K562 (cell line): ENCODE results near the gene ACSM6. TPM values are rescaled to one million over a fixed set of nuclear protein-coding genes. Genes with fewer than 3 reads are reported as not detected.

Experiments used
- ATAC-seq: fragments of 200-7000 bp; cut with Tn5 transposase; 3 replicates; pipeline ENCODE4 v1.9.1; 2020; ENCODE audit warnings: moderate library complexity
- BruUV-seq: library from RNA; stranded (reverse); fragments of 400-500 nt; replicated peaks from 2 replicates; lab custom pipeline; 2021; lab: Mats Ljungman, UMichigan
- CTCF ChIA-PET: fragments of 300-600 bp; formaldehyde crosslinking; extraction: SDS; loops from one replicate; lab custom pipeline; 2021; ENCODE audit warnings: low intra/inter-chr PET ratio; lab: Yijun Ruan, JAX
- POLR2A ChIA-PET: fragments of 300-600, 350-650 bp; sonication (Branson Sonifier 250); formaldehyde crosslinking; extraction: SDS; loops from one replicate; lab custom pipeline; 2021; ENCODE audit warnings: antibody characterized with exemption, inconsistent platforms; lab: Yijun Ruan, JAX
- DNase-seq, 4 experiments: peaks; one replicate each; pipeline versions ENCODE4 v3.0.0 to v3.0.0-alpha.2; 2011 to 2018; ENCODE audit warnings: low spot score in 3 of 4, mixed read lengths in 3 of 4; ENCODE audit errors: extremely low read depth in 1 of 4
- FAIRE-seq: peaks from 2 replicates; lab custom pipeline; 2011; peaks lifted over from hg19 to GRCh38; lab: Jason Lieb, UNC
- H2AFZ ChIP-seq: 2 replicates; pipeline ENCODE4 v1.6.0; 2011; ENCODE audit warnings: low read depth, low read length, control low read depth, inconsistent platforms
- H3K27ac ChIP-seq: fragments of 200-600 bp; 3 replicates; pipeline ENCODE4 v1.8.0; 2011; ENCODE audit warnings: low read depth, mild to moderate bottlenecking, control low read depth, inconsistent platforms, low read length, moderate library complexity, mixed read lengths; ENCODE audit errors: extremely low read depth
- H3K27me3 ChIP-seq, 2 experiments: fragments of 300-600 bp in 1 of 2; 2 replicates in 1 of 2; 3 replicates in 1 of 2; pipeline versions ENCODE4 v1.6.0 to v1.8.0; 2011; ENCODE audit warnings: inconsistent platforms in 2 of 2, low read length in 2 of 2, mild to moderate bottlenecking in 1 of 2, mixed read lengths in 1 of 2, moderate library complexity in 1 of 2; ENCODE audit not compliant: control insufficient read depth in 2 of 2, insufficient read depth in 2 of 2
- H3K36me3 ChIP-seq: fragments of 300-600 bp; 3 replicates; pipeline ENCODE4 v1.8.0; 2011; ENCODE audit warnings: mild to moderate bottlenecking, low read length, inconsistent platforms; ENCODE audit not compliant: control insufficient read depth, insufficient read depth
- H3K4me1 ChIP-seq, 2 experiments: fragments of 200-600 bp in 1 of 2; replicated peaks in 1 of 2; 2 replicates in 1 of 2; 3 replicates in 1 of 2; pipeline versions ENCODE4 v1.5.1 to v1.8.0; 2011; ENCODE audit warnings: inconsistent platforms in 2 of 2, low read length in 2 of 2, mild to moderate bottlenecking in 1 of 2, mixed read lengths in 1 of 2, moderate library complexity in 1 of 2; ENCODE audit not compliant: control insufficient read depth in 2 of 2, insufficient read depth in 2 of 2
- H3K4me2 ChIP-seq: 2 replicates; pipeline ENCODE4 v1.6.1; 2011; ENCODE audit warnings: low read length, control low read depth, inconsistent platforms, mixed read lengths; ENCODE audit not compliant: insufficient read depth
- H3K4me3 ChIP-seq: fragments of 200-600 bp; sonication (generic), shearing (Covaris generic); 2 replicates; pipeline ENCODE4 v1.5.1; 2016; ENCODE audit warnings: control low read depth, inconsistent platforms
- H3K79me2 ChIP-seq: fragments of 200-600 bp; 3 replicates; pipeline ENCODE4 v1.8.0; 2011; ENCODE audit warnings: low read length, inconsistent platforms; ENCODE audit not compliant: control insufficient read depth, insufficient read depth
- H3K9ac ChIP-seq, 2 experiments: 2 replicates each; pipeline versions ENCODE4 v1.6.0 to v1.6.1; 2011; ENCODE audit warnings: low read depth in 2 of 2, low read length in 2 of 2, control low read depth in 1 of 2, inconsistent platforms in 1 of 2, mild to moderate bottlenecking in 1 of 2, mixed read lengths in 1 of 2; ENCODE audit not compliant: insufficient read depth in 1 of 2
- H3K9me1 ChIP-seq: one replicate; pipeline ENCODE4 v1.6.0; 2011; ENCODE audit warnings: inconsistent platforms, mild to moderate bottlenecking, low read length, moderate library complexity; ENCODE audit not compliant: control insufficient read depth, insufficient read depth
- H3K9me3 ChIP-seq: replicated peaks from 2 replicates; pipeline ENCODE4 v1.5.1; 2011; ENCODE audit warnings: low read depth, low read length, inconsistent platforms; ENCODE audit not compliant: control insufficient read depth, insufficient read depth
- H4K20me1 ChIP-seq: replicated peaks from 2 replicates; pipeline ENCODE4 v1.6.1; 2011; ENCODE audit warnings: low read length, inconsistent platforms, mixed read lengths; ENCODE audit not compliant: control insufficient read depth, insufficient read depth
- E2F3 ChIP-seq: fragments of 250-450 bp; sonication (Bioruptor Pico); IDR thresholded peaks from 2 replicates; pipeline ENCODE4 v1.4.0; 2020; ENCODE audit warnings: mild to moderate bottlenecking
- LEF1 ChIP-seq: fragments of 450-650 bp; IDR thresholded peaks from 2 replicates; pipeline ENCODE4 v1.6.1; 2016; ENCODE audit warnings: mild to moderate bottlenecking
- MAFG ChIP-seq: fragments of 450-650 bp; conservative IDR thresholded peaks from 2 replicates; pipeline ENCODE4 v1.6.1; 2016; ENCODE audit warnings: missing genetic modification characterization, missing compliant biosample characterization
- SETDB1 ChIP-seq: IDR thresholded peaks from one replicate; pipeline ENCODE4 v1.6.1; 2012; ENCODE audit warnings: low read length, control low read depth, inconsistent platforms
- SMAD3 ChIP-seq: fragments of 450-650 bp; formaldehyde crosslinking; conservative IDR thresholded peaks from 2 replicates; pipeline ENCODE4 v1.4.0; 2020; ENCODE audit warnings: mild to moderate bottlenecking
- SMC3 ChIP-seq: conservative IDR thresholded peaks from 2 replicates; pipeline ENCODE4 v1.6.1; 2011; ENCODE audit warnings: low read depth, low read length, improper control_type of control experiment; ENCODE audit not compliant: insufficient read depth
- ZEB2 ChIP-seq: fragments of 450-650 bp; IDR thresholded peaks from 2 replicates; pipeline ENCODE4 v1.6.1; 2016
- ZNF12 ChIP-seq: sonication (generic); formaldehyde crosslinking; IDR thresholded peaks from 2 replicates; pipeline ENCODE4 v1.4.0; 2020; ENCODE audit warnings: mild to moderate bottlenecking, missing genetic modification reagents
- ZNF175 ChIP-seq: fragments of 200-800 bp; sonication (Bioruptor generic); IDR thresholded peaks from 2 replicates; pipeline ENCODE4 v1.6.1; 2016; ENCODE audit warnings: low read depth, mild to moderate bottlenecking, missing genetic modification characterization, missing compliant biosample characterization
- ZNF282 ChIP-seq: sonication (generic); formaldehyde crosslinking; IDR thresholded peaks from 2 replicates; pipeline ENCODE4 v1.8.1; 2023; ENCODE audit warnings: missing genetic modification reagents
- ZNF384 ChIP-seq: IDR thresholded peaks from 2 replicates; pipeline ENCODE4 v1.6.1; 2012; ENCODE audit warnings: low read depth, low read length, improper control_type of control experiment
- WGBS: fragments of 100-300 bp; shearing (Covaris generic); methylation state at CpG from one replicate; pipeline ENCODE4 v1.1.6; 2016; ENCODE audit warnings: low coverage, mixed read lengths; ENCODE audit not compliant: insufficient coverage; ENCODE audit errors: missing lambda C conversion rate; 5-methylcytosine and 5-hydroxymethylcytosine counted together
- in situ Hi-C: fragments of 300-500 bp; cut with MboI; formaldehyde crosslinking; loops from 4 replicates; pipeline ENCODE4 v1.15.0; 2018; ENCODE audit warnings: inconsistent platforms, mixed read lengths
- intact Hi-C: fragments of 100-400 bp; cut with micrococcal nuclease; formaldehyde crosslinking; loops from 2 replicates; pipeline ENCODE4 v1.14.2; 2022
- polyA plus RNA-seq, 8 experiments: library from polyadenylated mRNA; depleted of rRNA in 4 of 8; stranded (reverse) in 5 of 8; unstranded in 3 of 8; fragments of >200 nt; fragmentation: Nextera tagmentation in 2 of 8; fragmentation: Illumina TruSeq in 1 of 8; extraction: Ambion mirVana in 2 of 8; extraction: Trizol in 1 of 8; gene quantifications; 2 replicates each; pipeline versions ENCODE4 v1.2.1 to v1.2.3, GENCODE V29; 2011 to 2014; ENCODE audit warnings: inconsistent platforms in 1 of 8, missing spikeins in 1 of 8
- total RNA-seq, 7 experiments: library from RNA; depleted of rRNA in 6 of 7; stranded (reverse); fragments of >200 nt in 6 of 7; fragmentation: Illumina TruSeq in 2 of 7; extraction: Trizol in 2 of 7; gene quantifications; 2 replicates each; pipeline versions ENCODE4 v1.2.1 to v1.2.3, GENCODE V29; 2011 to 2021; ENCODE audit warnings: low replicate concordance in 1 of 7
- TF ChIP-seq, protein P1 (sequence below): sonication (generic); formaldehyde crosslinking; IDR thresholded peaks from 2 replicates; pipeline ENCODE4 v1.4.0; 2020; ENCODE audit warnings: mild to moderate bottlenecking, missing genetic modification reagents
- TF ChIP-seq, protein P2 (sequence below): fragments of 250-450 bp; sonication (Bioruptor Pico); IDR thresholded peaks from 2 replicates; pipeline ENCODE4 v1.8.0; 2022; ENCODE audit warnings: moderate library complexity, mild to moderate bottlenecking, inconsistent platforms
- TF ChIP-seq, protein P3 (sequence below): sonication (generic); formaldehyde crosslinking; IDR thresholded peaks from 2 replicates; pipeline ENCODE4 v1.9.0; 2022; ENCODE audit warnings: mild to moderate bottlenecking, missing genetic modification reagents

Gene ACSM6
- total and polyA plus RNA-seq, 9 of the 15 experiments (the other 6 are each of a cell fraction or from before 2014, with no cell fraction given): not detected

DNA sequence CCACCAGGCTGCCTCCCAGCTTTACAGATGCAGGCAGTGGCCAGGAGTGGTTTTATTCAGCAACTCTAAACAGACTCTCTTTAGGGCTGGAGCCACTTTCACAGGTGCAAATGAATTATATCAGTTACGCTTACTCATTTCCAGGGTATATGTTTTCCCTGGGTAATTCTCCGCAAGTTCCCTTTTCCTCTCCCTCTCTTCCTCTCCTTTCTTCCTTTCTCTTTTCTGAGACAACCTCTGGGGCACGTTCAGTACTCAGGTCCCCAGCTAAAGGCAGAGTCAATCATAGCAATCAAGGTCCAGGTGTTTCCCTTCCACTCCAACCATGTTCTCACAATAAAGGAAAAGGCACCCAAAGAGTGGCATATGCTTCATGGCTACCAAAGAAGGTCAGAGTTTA, 55.4 kb downstream of the ACSM6 start:
- POLR2A ChIA-PET: no interaction called here
- 87% methylated on average over 3 of the region's 3 CpGs for WGBS
- TF ChIP-seq ZEB2 (no peak), SMC3 (no peak), MAFG (no peak), E2F3 (CRISPR knock-in tag) (no peak), SETDB1 (no peak), ZNF175 (no peak)
- TF ChIP-seq, all 486 proteins: peak for 0
- no peak for DNase-seq
- H3K9me3 ChIP-seq: no peaks in the 10 kb centered on the region
- H3K4me1 ChIP-seq: peaks cover 0 to 3% of the 10 kb centered on the region in 2 experiments; a peak in 1 of 5 replicates
- intact Hi-C loops (loop anchor here (5.0 kb wide), 1 partner anchor 38 kb away; no protein-coding TSS in a partner anchor), in situ Hi-C loops (loop anchor here (10.0 kb wide), 1 partner anchor 365 kb away; no protein-coding TSS in a partner anchor)
- H3K27me3 ChIP-seq: no peaks in the 10 kb centered on the region
- peaks cover 50% of the 10 kb centered on the region for H3K36me3 ChIP-seq
- no peaks in the 10 kb centered on the region; the same call in 1 of the 2 replicates for H4K20me1 ChIP-seq
- H3K4me2 ChIP-seq: no peak overlapping the region
- BruUV-seq: no TSS peak
- H3K27ac ChIP-seq: no peak overlapping the region
- ATAC-seq: no peak
- H2AFZ ChIP-seq: no peak overlapping the region
- no peak overlapping the region for H3K9ac ChIP-seq
- FAIRE-seq: no peak
- H3K9me1 ChIP-seq: peaks cover 3% of the 10 kb centered on the region
- peaks cover 24% of the 10 kb centered on the region; the same call in 2 of the 3 replicates for H3K79me2 ChIP-seq
- CTCF ChIA-PET: interaction anchor here (4.6 kb wide), 1 partner anchor 113 kb away, joined by 56 read pairs; no protein-coding TSS in a partner anchor
- no peak overlapping the region for H3K4me3 ChIP-seq

DNA sequence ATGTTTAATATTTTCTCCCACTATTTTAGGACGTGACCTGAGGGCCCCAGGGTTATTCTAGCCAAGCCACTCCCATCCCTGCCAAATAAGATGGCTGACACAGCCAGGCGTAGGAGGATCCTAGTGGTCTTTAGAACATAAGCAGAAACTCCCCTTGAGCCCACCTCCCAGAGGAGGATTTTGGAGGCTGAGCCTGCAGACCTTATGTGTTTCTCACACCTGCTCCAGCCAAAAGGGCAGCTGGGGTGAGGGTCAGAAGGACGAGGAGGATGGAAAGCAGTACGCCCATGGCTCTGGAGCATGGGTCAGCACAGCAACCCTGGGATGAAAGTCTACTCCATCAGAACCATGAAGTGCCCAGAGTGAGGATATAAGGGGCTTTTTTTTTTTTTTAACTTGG, 56.8 kb downstream of the ACSM6 start:
- BruUV-seq: no TSS peak
- Histone ChIP-seq H3K4me2 (no peak overlapping the region), H3K9ac (no peak overlapping the region), H3K9me3 (no peaks in the 10 kb centered on the region), H3K9me1 (peaks cover 3% of the 10 kb centered on the region), H3K36me3 (peaks cover 38% of the 10 kb centered on the region), H3K27ac (no peak overlapping the region), H3K79me2 (peaks cover 24% of the 10 kb centered on the region; the same call in 2 of the 3 replicates), H2AFZ (no peak overlapping the region), H3K4me3 (no peak overlapping the region), H3K27me3 (no peaks in the 10 kb centered on the region), H4K20me1 (no peaks in the 10 kb centered on the region; the same call in 1 of the 2 replicates), H3K4me1 (peaks cover 0 to 3% of the 10 kb centered on the region in 2 experiments; a peak in 1 of 5 replicates)
- in situ Hi-C loops: loop anchor here (5.0 kb wide), 1 partner anchor 111 kb away; no protein-coding TSS in a partner anchor
- CTCF ChIA-PET: no interaction called here
- ATAC-seq (no peak), DNase-seq (no peak), FAIRE-seq (no peak)
- WGBS: 87% methylated on average over 4 of the region's 4 CpGs
- intact Hi-C loops: no loop called here
- POLR2A ChIA-PET: no interaction called here
- TF ChIP-seq LEF1: no peak
- TF ChIP-seq ZNF384: no peak
- TF ChIP-seq ZNF282 (CRISPR knock-in tag): no peak
- TF ChIP-seq, protein P1, sequence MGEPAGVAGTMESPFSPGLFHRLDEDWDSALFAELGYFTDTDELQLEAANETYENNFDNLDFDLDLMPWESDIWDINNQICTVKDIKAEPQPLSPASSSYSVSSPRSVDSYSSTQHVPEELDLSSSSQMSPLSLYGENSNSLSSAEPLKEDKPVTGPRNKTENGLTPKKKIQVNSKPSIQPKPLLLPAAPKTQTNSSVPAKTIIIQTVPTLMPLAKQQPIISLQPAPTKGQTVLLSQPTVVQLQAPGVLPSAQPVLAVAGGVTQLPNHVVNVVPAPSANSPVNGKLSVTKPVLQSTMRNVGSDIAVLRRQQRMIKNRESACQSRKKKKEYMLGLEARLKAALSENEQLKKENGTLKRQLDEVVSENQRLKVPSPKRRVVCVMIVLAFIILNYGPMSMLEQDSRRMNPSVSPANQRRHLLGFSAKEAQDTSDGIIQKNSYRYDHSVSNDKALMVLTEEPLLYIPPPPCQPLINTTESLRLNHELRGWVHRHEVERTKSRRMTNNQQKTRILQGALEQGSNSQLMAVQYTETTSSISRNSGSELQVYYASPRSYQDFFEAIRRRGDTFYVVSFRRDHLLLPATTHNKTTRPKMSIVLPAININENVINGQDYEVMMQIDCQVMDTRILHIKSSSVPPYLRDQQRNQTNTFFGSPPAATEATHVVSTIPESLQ: no peak
- no peak for TF ChIP-seq ZNF12 (CRISPR knock-in tag)
- TF ChIP-seq, protein P2, sequence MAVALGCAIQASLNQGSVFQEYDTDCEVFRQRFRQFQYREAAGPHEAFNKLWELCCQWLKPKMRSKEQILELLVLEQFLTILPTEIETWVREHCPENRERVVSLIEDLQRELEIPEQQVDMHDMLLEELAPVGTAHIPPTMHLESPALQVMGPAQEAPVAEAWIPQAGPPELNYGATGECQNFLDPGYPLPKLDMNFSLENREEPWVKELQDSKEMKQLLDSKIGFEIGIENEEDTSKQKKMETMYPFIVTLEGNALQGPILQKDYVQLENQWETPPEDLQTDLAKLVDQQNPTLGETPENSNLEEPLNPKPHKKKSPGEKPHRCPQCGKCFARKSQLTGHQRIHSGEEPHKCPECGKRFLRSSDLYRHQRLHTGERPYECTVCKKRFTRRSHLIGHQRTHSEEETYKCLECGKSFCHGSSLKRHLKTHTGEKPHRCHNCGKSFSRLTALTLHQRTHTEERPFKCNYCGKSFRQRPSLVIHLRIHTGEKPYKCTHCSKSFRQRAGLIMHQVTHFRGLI (CRISPR knock-in tag): no peak
- TF ChIP-seq, protein P3, sequence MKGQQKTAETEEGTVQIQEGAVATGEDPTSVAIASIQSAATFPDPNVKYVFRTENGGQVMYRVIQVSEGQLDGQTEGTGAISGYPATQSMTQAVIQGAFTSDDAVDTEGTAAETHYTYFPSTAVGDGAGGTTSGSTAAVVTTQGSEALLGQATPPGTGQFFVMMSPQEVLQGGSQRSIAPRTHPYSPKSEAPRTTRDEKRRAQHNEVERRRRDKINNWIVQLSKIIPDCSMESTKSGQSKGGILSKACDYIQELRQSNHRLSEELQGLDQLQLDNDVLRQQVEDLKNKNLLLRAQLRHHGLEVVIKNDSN (CRISPR knock-in tag): no peak
- TF ChIP-seq SMAD3 (CRISPR knock-in tag): no peak
